Prostate gland (tissue), 2 donors: ENCODE measurements around the gene TECTA. TPM values are rescaled to one million over a fixed set of nuclear protein-coding genes. Genes with fewer than 3 reads are reported as not detected.
"Not testable (repeated sequence)": the region's sequence is repeated elsewhere in the genome, so short reads cannot be mapped to it uniquely, and the experiment has no call there.

Source experiments
- DNase-seq: peaks from one replicate; pipeline ENCODE4 v3.0.0-alpha.2; 2019; ENCODE audit warnings: low spot score
- H3K27ac ChIP-seq, 2 donors: fragments of 200-600 bp; sonication (generic); 2 replicates each; pipeline ENCODE4 v1.5.1; 2017 to 2019
- H3K27me3 ChIP-seq: fragments of 200-600 bp; sonication (generic); replicated peaks from 2 replicates; pipeline ENCODE4 v1.5.1; 2019; ENCODE audit not compliant: insufficient read depth
- H3K36me3 ChIP-seq, 2 donors: fragments of 200-600 bp; sonication (generic); 1 replicate in 1 of 2; 2 replicates in 1 of 2; pipeline versions ENCODE4 v1.5.1 to v1.8.1; 2017 to 2019
- H3K4me1 ChIP-seq: fragments of 200-600 bp; sonication (generic); replicated peaks from 2 replicates; pipeline ENCODE4 v1.5.1; 2019
- H3K4me3 ChIP-seq, 2 donors: fragments of 200-600 bp; sonication (generic); 2 replicates each; pipeline ENCODE4 v1.5.1; 2017 to 2019
- H3K9me3 ChIP-seq: fragments of 200-600 bp; sonication (generic); 2 replicates; pipeline ENCODE4 v1.5.1; 2017
- CTCF ChIP-seq, 4 experiments: fragments of 200-600 bp in 2 of 4; fragments of 450-650 bp in 2 of 4; sonication (generic) in 2 of 4; IDR thresholded peaks; 1 replicate in 3 of 4; 2 replicates in 1 of 4; pipeline ENCODE4 v1.5.1; 2016 to 2019; ENCODE audit warnings: antibody characterized with exemption in 4 of 4, mild to moderate bottlenecking in 2 of 4, moderate library complexity in 2 of 4
- POLR2A ChIP-seq: fragments of 450-650 bp; IDR thresholded peaks from one replicate; pipeline ENCODE4 v1.6.1; 2016; ENCODE audit warnings: antibody characterized with exemption, mild to moderate bottlenecking
- POLR2AphosphoS5 ChIP-seq: sonication (generic); formaldehyde crosslinking; IDR thresholded peaks from one replicate; pipeline ENCODE4 v1.6.1; 2017; ENCODE audit warnings: antibody characterized with exemption
- WGBS: methylation state at CpG from one replicate; pipeline ENCODE4 v1.1.5; 2018; 5-methylcytosine and 5-hydroxymethylcytosine counted together
- intact Hi-C: fragments of 100-400 bp; cut with DNase I; formaldehyde crosslinking; loops from one replicate; pipeline ENCODE4 v1.14.2; 2022
- total RNA-seq, 2 donors: library from RNA; depleted of rRNA; stranded (reverse); fragments of >200 nt; gene quantifications; one replicate each; pipeline ENCODE4 v1.1.0, GENCODE V29; 2016

TECTA gene
- total RNA-seq, 2 donors from 2014 or later, result 0.41 to 1.6 TPM

- intact Hi-C loops, result no loop called here
- Histone ChIP-seq H3K4me3 (peak overlapping the region in 1 of 2 donors; percentile 6), H3K9me3 (no peaks in the 10 kb centered on the region), H3K27ac (peak overlapping the region; percentile 51 to 59), H3K4me1 (peaks cover 7% of the 10 kb centered on the region), H3K36me3 (no peaks in the 10 kb centered on the region), H3K27me3 (no peaks in the 10 kb centered on the region)
- DNase-seq, result peak; percentile 87
- WGBS, result 32% methylated on average over 12 of the region's 12 CpGs
- no peak for TF ChIP-seq POLR2A
- TF ChIP-seq CTCF (IDR thresholded peaks at IDR 0.05), result no peak
- no peak for TF ChIP-seq POLR2AphosphoS5
Observed at GRCh38 chr11:121237686-121238658, 136.9 kb downstream of the TECTA start.

GRCh38 chr11:121238956-121239355 is 137.9 kb downstream of the TECTA start:
- intact Hi-C loops, result no loop called here
- TF ChIP-seq CTCF (IDR thresholded peaks at IDR 0.05) (no peak), POLR2AphosphoS5 (no peak), POLR2A (no peak)
- no peaks in the 10 kb centered on the region for H3K9me3 ChIP-seq
- DNase-seq, result no peak
- no peak overlapping the region for H3K4me3 ChIP-seq
- H3K27ac ChIP-seq, result peak overlapping the region in 1 of 2 donors; percentile 54
- peaks cover 7% of the 10 kb centered on the region for H3K4me1 ChIP-seq
- H3K36me3 ChIP-seq, result no peaks in the 10 kb centered on the region
- no peaks in the 10 kb centered on the region for H3K27me3 ChIP-seq

- H3K36me3 ChIP-seq, H3K9me3 ChIP-seq, H3K4me1 ChIP-seq, H3K4me3 ChIP-seq, H3K27ac ChIP-seq, DNase-seq, H3K27me3 ChIP-seq, intact Hi-C loops: not testable (repeated sequence)
- WGBS, result 50% methylated on average over 5 of the region's 5 CpGs
Observed at GRCh38 chr11:121240001-121240400, 139.0 kb downstream of the TECTA start.

- intact Hi-C loops, result no loop called here
Observed at GRCh38 chr11:121240650-121241303, 139.7 kb downstream of the TECTA start.

More at GRCh38 chr11:121240650-121241303, 139.7 kb downstream of the TECTA start:
- no peak for DNase-seq
- Histone ChIP-seq H3K4me1 (peaks cover 7% of the 10 kb centered on the region), H3K9me3 (no peaks in the 10 kb centered on the region), H3K4me3 (no peak overlapping the region), H3K27ac (no peak overlapping the region), H3K36me3 (no peaks in the 10 kb centered on the region), H3K27me3 (no peaks in the 10 kb centered on the region)
- TF ChIP-seq POLR2A, result no peak
- no peak for TF ChIP-seq CTCF (IDR thresholded peaks at IDR 0.05)
- no peak for TF ChIP-seq POLR2AphosphoS5
- 61% methylated on average over 9 of the region's 9 CpGs for WGBS

Other genes with a start within 250 kb of the TECTA start
- gene TBCEL, start 77.1 kb upstream of the TECTA start, total RNA-seq, result 10 to 100 TPM; 21.9 to 34.4 TPM
- gene SC5D, start 191.5 kb downstream of the TECTA start, total RNA-seq, result 10 to 100 TPM; 61.6 to 86.6 TPM